Calu3 (cell line): Measurements from ENCODE around the gene PUS1. TPM values are rescaled to one million over a fixed set of nuclear protein-coding genes. Genes with fewer than 3 reads are reported as not detected.
A peak's percentile ranks its signal among the peaks of the same experiment; 100 is the strongest.
"Not testable (repeated sequence)": the region's sequence is repeated elsewhere in the genome, so short reads cannot be mapped to it uniquely, and the experiment has no call there.

Experiments used
- Bru-seq: library from RNA; stranded (reverse); fragments of 400-500 nt; gene quantifications from one replicate; lab custom pipeline; 2021; lab: Mats Ljungman, UMichigan
- BruChase-seq, 2 experiments: library from RNA; stranded (reverse); fragments of 400-500 nt; gene quantifications; one replicate each; lab custom pipeline; 2021; lab: Mats Ljungman, UMichigan
- BruUV-seq: library from RNA; stranded (reverse); fragments of 400-500 nt; replicated peaks from 2 replicates; lab custom pipeline; 2021; lab: Mats Ljungman, UMichigan
- CTCF ChIA-PET: fragments of 300-600 bp; sonication (Branson Sonifier 250); formaldehyde crosslinking; loops from one replicate; lab custom pipeline; 2022; ENCODE audit warnings: antibody characterized with exemption; lab: Charles Lee
- DNase-seq: peaks from one replicate; pipeline ENCODE4 v3.0.0; 2022
- H3K27ac Mint-ChIP-seq: one replicate; pipeline ENCODE4 v1.8.0; 2022; ENCODE audit warnings: mixed read lengths; ENCODE audit not compliant: unreplicated experiment
- H3K27me3 Mint-ChIP-seq: one replicate; pipeline ENCODE4 v1.8.0; 2022; ENCODE audit warnings: mixed read lengths; ENCODE audit not compliant: unreplicated experiment
- H3K36me3 Mint-ChIP-seq: one replicate; pipeline ENCODE4 v1.8.0; 2022; ENCODE audit warnings: mild to moderate bottlenecking, moderate library complexity, mixed read lengths; ENCODE audit not compliant: insufficient read depth, unreplicated experiment
- H3K4me1 Mint-ChIP-seq: one replicate; pipeline ENCODE4 v1.8.0; 2022; ENCODE audit warnings: mild to moderate bottlenecking, low read depth, mixed read lengths; ENCODE audit not compliant: unreplicated experiment
- H3K4me3 Mint-ChIP-seq: one replicate; pipeline ENCODE4 v1.8.0; 2022; ENCODE audit warnings: mild to moderate bottlenecking, low read depth, moderate library complexity, mixed read lengths; ENCODE audit not compliant: unreplicated experiment
- H3K9me3 Mint-ChIP-seq: one replicate; pipeline ENCODE4 v1.8.0; 2022; ENCODE audit warnings: low read depth, mixed read lengths; ENCODE audit not compliant: unreplicated experiment
- intact Hi-C: fragments of 100-400 bp; cut with micrococcal nuclease; formaldehyde crosslinking; loops from one replicate; pipeline ENCODE4 v1.10.0; 2022; ENCODE audit not compliant: unreplicated experiment
- long read RNA-seq: library from polyadenylated mRNA; stranded (forward); transcript quantifications from one replicate; pipeline ENCODE4 v2.0.0, GENCODE V29; 2022
- total RNA-seq: library from RNA; stranded (reverse); gene quantifications from 2 replicates; pipeline ENCODE4 v1.2.3, GENCODE V29; 2022
- TF ChIP-seq, protein P1 (sequence below): fragments of 200-600 bp; IDR thresholded peaks from one replicate; pipeline ENCODE4 v1.8.0; 2022; ENCODE audit warnings: antibody characterized with exemption; ENCODE audit not compliant: unreplicated experiment

The PUS1 gene
- 81.3 and 95.5 TPM in 2 replicates for total RNA-seq
- Bru-seq, nascent RNA: percentile 89 among the genes with signal in this experiment
- percentile 92 among the genes with signal in this experiment for BruChase-seq, experiment 1, labeled RNA remaining after a 6-hour chase
- percentile 97 among the genes with signal in this experiment for BruChase-seq, experiment 2, labeled RNA remaining after a 2-hour chase
- long read RNA-seq, full-length matches to known transcripts: 22 of 42 reads
- long read RNA-seq, partial matches to known transcripts: 4 of 42 reads
- long read RNA-seq, other reads (novel, unspliced or antisense): 16 of 42 reads

GRCh38 chr12:131928711-131929580, at the start of gene PUS1:
TSS of gene PUS1 (plus strand) at chr12:131929276. CDS start at chr12:131929723, 447 bp downstream.
- BruUV-seq: no TSS peak
- CTCF ChIA-PET: interaction anchor here (0.7 to 1.4 kb wide), 2 partner anchors 75 to 78 kb away, joined by 6 to 9 read pairs; no protein-coding TSS in a partner anchor
- TF ChIP-seq, protein P1, sequence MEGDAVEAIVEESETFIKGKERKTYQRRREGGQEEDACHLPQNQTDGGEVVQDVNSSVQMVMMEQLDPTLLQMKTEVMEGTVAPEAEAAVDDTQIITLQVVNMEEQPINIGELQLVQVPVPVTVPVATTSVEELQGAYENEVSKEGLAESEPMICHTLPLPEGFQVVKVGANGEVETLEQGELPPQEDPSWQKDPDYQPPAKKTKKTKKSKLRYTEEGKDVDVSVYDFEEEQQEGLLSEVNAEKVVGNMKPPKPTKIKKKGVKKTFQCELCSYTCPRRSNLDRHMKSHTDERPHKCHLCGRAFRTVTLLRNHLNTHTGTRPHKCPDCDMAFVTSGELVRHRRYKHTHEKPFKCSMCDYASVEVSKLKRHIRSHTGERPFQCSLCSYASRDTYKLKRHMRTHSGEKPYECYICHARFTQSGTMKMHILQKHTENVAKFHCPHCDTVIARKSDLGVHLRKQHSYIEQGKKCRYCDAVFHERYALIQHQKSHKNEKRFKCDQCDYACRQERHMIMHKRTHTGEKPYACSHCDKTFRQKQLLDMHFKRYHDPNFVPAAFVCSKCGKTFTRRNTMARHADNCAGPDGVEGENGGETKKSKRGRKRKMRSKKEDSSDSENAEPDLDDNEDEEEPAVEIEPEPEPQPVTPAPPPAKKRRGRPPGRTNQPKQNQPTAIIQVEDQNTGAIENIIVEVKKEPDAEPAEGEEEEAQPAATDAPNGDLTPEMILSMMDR: no peak
- intact Hi-C loops: no loop called here
- Mint-ChIP-seq H3K27ac (peak within 1 kb of the TSS; percentile 97), H3K4me1 (no peaks in the 10 kb centered on the region), H3K36me3 (peaks cover 58% of the 10 kb centered on the region), H3K9me3 (no peaks in the 10 kb centered on the region), H3K4me3 (peak within 1 kb of the TSS; percentile 100), H3K27me3 (no peaks in the 10 kb centered on the region)
- DNase-seq: peak; percentile 98

DNA sequence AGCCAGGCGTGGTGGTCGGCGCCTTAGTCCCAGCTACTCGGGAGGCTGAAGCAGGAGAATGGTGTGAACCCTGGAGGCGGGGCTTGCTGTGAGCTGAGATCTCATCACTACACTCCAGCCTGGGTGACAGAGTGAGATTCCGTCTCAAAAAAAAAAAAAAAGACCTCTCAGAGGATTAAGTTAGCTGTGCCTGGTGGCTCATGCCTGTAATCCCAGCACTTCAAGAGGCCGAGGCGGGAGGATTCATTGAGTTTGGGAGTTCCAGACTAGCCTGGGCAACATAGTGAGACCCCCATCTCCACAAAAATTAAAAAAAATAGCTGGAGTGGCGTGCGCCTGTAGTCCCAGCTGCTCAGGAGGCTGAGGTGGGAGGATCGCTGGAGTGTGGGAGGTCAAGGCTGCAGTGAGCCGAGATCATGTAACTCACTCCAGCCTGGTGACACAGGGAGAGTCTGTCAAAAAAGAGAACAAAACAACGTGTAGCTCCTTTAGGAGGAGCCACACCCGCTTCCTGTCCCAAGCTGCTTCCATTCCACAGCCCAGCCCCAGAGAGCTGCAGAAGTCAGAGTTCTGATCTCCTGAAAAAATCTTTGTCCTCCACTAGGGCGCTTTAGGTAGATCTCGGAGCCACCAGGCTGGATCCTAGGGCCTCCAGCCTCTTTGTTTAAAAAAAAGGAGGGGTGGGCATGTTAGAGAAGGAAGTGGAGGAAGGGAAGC, 46.1 kb upstream of the PUS1 start:
- peaks cover under 1% of the 10 kb centered on the region for H3K27me3 Mint-ChIP-seq
- no peaks in the 10 kb centered on the region for H3K36me3 Mint-ChIP-seq
- no peaks in the 10 kb centered on the region for H3K9me3 Mint-ChIP-seq
- TF ChIP-seq, protein P1: no peak
- intact Hi-C loops: no loop called here
- H3K27ac Mint-ChIP-seq: no peak overlapping the region
- no peak for DNase-seq
- H3K4me3 Mint-ChIP-seq: no peak overlapping the region
- BruUV-seq: no TSS peak
- CTCF ChIA-PET: interaction anchor here (0.6 to 1.2 kb wide), 3 partner anchors 15 to 1292 kb away, joined by 3 read pairs; no protein-coding TSS in a partner anchor
- no peaks in the 10 kb centered on the region for H3K4me1 Mint-ChIP-seq

GRCh38 chr12:131883521-131883900, 45.6 kb upstream of the PUS1 start:
- Mint-ChIP-seq H3K27ac (no peak overlapping the region), H3K4me3 (no peak overlapping the region)

DNA sequence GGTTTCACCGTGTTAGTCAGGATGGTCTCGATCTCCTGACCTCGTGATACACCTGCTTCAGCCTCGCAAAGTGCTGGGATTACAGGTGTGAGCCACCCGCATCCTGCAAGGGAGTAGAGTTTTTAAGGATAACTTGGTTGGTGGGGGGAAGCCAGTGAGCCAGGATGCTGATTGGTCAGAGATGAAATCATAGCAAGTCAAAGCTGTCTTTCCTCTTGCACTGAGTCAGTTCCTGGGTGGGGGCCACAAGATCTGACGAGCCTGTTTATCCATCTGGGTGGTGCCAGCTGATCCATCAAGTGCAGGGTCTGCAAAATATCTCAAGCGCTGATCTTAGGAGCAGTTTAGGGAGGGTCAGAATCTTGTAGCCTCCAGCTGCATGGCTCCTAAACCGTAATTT, 44.0 kb upstream of the PUS1 start:
- intact Hi-C loops, H3K9me3 Mint-ChIP-seq, H3K4me3 Mint-ChIP-seq, BruUV-seq, H3K36me3 Mint-ChIP-seq, H3K27ac Mint-ChIP-seq, DNase-seq: not testable (repeated sequence)
- Mint-ChIP-seq H3K4me1 (peaks cover 11% of the 10 kb centered on the region), H3K27me3 (peaks cover 22% of the 10 kb centered on the region)
- CTCF ChIA-PET: interaction anchor here (0.6 kb wide), 1 partner anchor 12 kb away, joined by 3 read pairs; no protein-coding TSS in a partner anchor

More at GRCh38 chr12:131883521-131883900, 45.6 kb upstream of the PUS1 start:
- Mint-ChIP-seq H3K27me3 (peaks cover 6% of the 10 kb centered on the region), H3K9me3 (no peaks in the 10 kb centered on the region), H3K36me3 (no peaks in the 10 kb centered on the region), H3K4me1 (no peaks in the 10 kb centered on the region)
- CTCF ChIA-PET: interaction anchor here (1.2 kb wide), 1 partner anchor 15 kb away, joined by 3 read pairs; no protein-coding TSS in a partner anchor
- TF ChIP-seq, protein P1: no peak
- intact Hi-C loops: no loop called here
- DNase-seq: no peak
- no TSS peak for BruUV-seq
